GM10248 (cell line): Measurements from ENCODE around the gene CASZ1.

ENCODE experiments used
- CTCF ChIA-PET: fragments of 300-600 bp; sonication (Branson Sonifier 250); formaldehyde crosslinking; extraction: SDS; loops from one replicate; lab custom pipeline; 2021; ENCODE audit warnings: antibody characterized with exemption; lab: Yijun Ruan, JAX
- POLR2A ChIA-PET: fragments of 350-650 bp; sonication (Branson Sonifier 250); formaldehyde crosslinking; extraction: SDS; loops from one replicate; lab custom pipeline; 2020; ENCODE audit warnings: antibody characterized with exemption; lab: Yijun Ruan, JAX
- DNase-seq: peaks from one replicate; pipeline ENCODE4 v3.0.0; 2012; ENCODE audit errors: extremely low spot score
- TF ChIP-seq, protein P1 (sequence below): IDR thresholded peaks from 2 replicates; pipeline ENCODE4 v1.5.1; 2012; ENCODE audit warnings: mild to moderate bottlenecking, low read depth; ENCODE audit errors: extremely low read depth, missing control alignments, control extremely low read depth

Gene CASZ1

DNA sequence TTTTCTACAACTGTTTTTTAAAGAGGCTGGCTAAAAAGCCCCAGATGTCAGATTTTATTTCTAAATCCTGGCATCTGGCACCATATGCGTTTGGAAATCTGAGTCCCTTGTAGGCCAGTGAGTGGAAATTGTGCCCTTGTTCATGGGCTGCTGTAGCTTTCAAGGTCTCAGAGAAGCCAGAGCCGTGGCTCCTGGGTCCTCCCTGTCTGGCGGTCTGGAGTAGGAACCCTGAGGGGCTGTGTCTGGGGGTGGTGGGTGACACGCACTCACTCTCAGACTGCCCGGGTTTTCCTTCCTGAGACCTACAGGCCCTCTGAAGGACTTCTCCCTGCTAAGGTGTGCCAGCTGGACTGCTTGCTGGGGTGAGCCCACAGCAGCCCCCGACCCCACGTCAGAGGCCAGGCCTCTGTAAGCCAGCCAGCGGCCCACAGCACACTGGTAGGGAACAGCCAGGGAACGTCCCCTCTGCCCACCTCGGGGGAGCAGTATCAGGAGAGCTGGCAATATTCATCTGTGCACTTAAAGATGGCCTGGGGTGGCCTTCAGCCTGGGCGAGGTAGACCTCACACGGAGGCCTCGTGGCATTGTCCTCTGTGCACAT, 170.2 kb downstream of the CASZ1 start:
- TF ChIP-seq, protein P1, sequence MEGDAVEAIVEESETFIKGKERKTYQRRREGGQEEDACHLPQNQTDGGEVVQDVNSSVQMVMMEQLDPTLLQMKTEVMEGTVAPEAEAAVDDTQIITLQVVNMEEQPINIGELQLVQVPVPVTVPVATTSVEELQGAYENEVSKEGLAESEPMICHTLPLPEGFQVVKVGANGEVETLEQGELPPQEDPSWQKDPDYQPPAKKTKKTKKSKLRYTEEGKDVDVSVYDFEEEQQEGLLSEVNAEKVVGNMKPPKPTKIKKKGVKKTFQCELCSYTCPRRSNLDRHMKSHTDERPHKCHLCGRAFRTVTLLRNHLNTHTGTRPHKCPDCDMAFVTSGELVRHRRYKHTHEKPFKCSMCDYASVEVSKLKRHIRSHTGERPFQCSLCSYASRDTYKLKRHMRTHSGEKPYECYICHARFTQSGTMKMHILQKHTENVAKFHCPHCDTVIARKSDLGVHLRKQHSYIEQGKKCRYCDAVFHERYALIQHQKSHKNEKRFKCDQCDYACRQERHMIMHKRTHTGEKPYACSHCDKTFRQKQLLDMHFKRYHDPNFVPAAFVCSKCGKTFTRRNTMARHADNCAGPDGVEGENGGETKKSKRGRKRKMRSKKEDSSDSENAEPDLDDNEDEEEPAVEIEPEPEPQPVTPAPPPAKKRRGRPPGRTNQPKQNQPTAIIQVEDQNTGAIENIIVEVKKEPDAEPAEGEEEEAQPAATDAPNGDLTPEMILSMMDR = no peak
- ChIA-PET POLR2A (no interaction called here), CTCF (no interaction called here)
- DNase-seq = no peak

DNA sequence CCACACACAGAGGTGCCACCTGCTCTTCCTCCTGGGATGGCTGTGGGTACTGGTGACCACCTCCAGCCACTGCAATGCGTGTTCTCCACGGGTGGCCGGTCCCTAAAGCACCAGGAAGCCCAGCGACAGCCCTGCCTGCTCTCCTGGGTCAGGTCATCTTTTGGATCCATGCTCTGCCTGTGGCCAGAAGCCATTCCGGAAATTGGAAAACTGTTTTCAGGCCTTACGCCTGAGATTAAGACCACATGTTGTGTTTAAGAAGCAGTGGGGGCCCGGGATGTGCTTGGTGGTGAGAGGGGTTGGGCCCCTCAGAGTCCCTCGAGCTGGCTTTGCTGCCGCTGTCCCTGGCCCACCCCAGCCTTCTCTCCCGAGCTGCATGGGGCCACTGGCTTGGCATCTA, 170.9 kb downstream of the CASZ1 start:
- ChIA-PET POLR2A (interaction anchor here (0.6 kb wide), 1 partner anchor 260 kb away, joined by 3 read pairs; no protein-coding TSS in a partner anchor), CTCF (no interaction called here)
- DNase-seq = no peak
- TF ChIP-seq, protein P1 = no peak

DNA sequence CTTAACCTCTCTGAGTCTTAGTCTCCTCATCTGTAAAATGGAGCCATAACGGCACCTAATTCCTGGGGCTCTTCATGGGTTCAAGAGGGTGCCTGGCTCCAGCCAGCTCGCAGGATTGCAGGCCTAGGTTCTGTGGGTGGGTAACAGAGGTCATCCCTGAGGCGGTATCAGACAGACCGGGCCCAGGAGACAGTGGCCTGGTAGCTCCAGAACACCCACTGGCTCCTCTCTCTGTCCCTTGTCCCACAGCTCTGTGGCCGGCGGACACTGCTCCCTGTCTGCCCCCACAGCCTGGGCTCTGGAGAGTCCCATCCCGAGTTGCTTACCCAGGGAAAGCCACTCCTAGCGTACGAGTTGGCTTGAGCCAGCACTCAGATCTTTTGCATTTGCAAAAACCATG, 171.4 kb downstream of the CASZ1 start:
- no peak for DNase-seq
- POLR2A ChIA-PET = no interaction called here
- TF ChIP-seq, protein P1 = no peak
- CTCF ChIA-PET = no interaction called here

DNA sequence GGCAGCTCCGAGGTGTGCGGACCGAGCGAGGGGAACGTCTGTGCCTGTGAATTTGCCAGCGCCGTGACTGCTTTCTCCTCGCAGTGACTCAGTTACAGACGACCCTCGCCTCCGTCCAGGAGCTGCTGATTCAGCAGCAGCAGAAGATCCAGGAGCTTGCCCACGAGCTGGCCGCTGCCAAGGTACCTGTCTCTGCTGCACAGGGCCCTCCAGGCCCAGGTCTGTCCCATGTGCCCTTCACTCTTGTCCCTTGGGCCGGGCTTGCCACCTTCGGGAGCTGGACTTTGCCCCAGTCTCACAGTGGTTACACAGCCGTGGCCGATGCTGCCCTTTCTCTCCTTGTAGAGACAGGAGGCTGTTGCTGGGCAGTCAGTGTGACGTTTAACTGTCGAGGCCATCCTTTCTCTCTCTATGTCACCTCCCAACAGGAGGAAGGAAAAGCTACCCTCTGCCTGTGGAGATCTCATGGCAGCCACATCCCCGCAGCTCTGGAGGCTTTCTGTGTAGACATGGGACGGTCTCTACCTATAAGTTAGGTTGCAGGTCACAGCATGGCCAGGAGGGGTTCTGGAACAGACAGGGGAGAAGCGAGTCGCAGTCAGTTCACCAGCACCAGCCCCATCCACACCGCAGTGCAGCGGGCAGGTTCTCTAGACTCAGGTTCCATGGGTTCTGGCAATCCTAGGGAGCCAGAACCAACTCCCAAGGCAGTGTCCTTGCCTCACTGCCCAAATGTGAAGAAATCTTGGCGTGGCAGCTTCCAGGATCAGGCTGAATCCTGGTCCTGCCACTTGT, 172.0 kb downstream of the CASZ1 start:
- ChIA-PET CTCF (no interaction called here), POLR2A (no interaction called here)
- no peak for DNase-seq
- TF ChIP-seq, protein P1 = no peak

DNA sequence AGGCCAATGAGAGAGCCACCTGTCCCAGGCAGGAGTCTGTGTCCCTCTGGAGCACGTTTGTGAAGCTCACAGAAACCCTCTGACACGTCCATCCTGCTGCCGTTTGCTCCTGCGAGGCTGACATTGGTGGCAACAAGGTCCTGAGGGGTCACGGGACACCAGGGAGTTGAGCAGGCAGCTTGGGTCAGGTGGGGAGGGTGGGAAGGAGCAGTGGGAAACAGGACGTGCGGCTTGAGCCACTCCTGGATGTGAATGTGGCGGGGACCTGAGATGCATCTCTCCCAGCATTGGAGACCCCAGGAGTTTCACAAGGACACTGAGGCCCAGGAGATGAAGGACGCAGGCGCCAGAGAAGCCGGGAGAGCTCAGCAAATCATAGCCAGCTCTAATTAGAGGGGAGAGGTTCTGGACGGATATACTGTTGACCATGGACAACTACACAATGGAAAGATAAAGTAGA, 172.7 kb downstream of the CASZ1 start:
- TF ChIP-seq, protein P1 = no peak
- no peak for DNase-seq
- POLR2A ChIA-PET = no interaction called here
- CTCF ChIA-PET = no interaction called here

DNA sequence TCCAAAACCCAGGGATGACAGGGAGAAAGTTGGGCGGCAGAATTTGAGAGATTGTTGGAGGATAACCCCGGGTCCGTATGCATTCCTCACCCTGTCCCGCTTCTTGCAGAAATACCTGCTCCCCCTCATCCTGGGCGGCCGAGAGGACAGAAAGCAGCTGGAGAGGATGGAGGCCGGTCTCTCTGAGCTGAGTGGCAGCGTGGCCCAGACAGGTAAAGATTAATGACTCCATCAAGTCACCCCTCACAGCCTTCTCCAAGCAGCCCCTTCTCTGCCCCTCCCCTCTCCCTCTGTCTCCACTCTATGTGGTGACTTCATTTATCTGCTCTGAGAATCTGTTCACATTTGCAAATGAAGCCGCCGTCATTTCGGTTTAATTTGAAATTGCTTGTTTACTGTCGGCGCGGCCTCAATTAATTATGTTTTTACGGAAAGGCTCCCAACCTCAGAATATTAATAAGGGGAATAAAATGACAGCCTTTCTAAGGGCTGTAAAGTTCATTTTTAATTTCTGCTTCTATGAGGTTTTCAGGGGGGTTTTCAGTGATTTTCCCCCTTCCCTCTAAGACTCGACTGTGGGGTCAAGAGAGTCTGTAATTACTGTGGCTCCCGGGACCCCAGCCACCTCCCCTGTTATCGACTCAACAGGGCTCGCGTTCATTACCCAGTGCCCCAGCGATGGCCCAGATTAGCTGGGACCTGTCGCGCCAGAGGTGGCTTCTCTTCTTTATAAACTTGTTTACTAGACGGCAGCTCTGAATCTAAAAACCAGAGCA, 173.3 kb downstream of the CASZ1 start:
- ChIA-PET CTCF (no interaction called here), POLR2A (no interaction called here)
- no peak for DNase-seq
- TF ChIP-seq, protein P1 = no peak
